Hindlimb muscle (tissue), 1 donor: ENCODE results near the gene SLC38A9. TPM values are rescaled to one million over a fixed set of nuclear protein-coding genes. Genes with fewer than 3 reads are reported as not detected.

Source experiments
- DNase-seq: peaks from one replicate; pipeline ENCODE4 v3.0.0-alpha.2; 2013
- polyA plus RNA-seq: library from polyadenylated mRNA; unstranded; fragments of 120-200 nt; gene quantifications from one replicate; pipeline ENCODE4 v1.2.1, GENCODE V29; 2013; ENCODE audit not compliant: insufficient read length

The SLC38A9 gene
- polyA plus RNA-seq, 1 donor, result 13.0 TPM

GRCh38 chr5:55649963-55650362 lies 62.2 kb downstream of the SLC38A9 start:
- no peak for DNase-seq

DNA sequence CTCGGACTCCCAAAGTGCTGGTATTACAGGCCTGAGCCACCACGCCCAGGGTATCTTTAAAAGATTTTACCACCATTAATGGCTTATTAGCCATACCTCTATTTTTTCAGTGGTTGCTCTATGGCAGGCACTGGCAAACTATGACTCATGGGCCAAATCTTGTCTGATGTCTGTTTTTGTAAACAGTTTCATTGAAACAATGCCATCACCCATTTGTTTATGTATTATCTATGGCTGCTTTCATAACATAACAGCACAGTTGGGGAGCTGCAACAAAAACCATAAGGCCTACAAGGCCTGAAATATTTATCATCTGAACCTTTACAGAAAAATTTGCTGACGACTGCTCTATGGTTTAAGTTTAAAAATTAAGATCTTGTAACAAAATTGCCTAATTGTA lies 66.8 kb downstream of the SLC38A9 start:
- DNase-seq, result no peak

- no peak for DNase-seq
Observed at GRCh38 chr5:55638455-55638854, 73.7 kb downstream of the SLC38A9 start.

DNA sequence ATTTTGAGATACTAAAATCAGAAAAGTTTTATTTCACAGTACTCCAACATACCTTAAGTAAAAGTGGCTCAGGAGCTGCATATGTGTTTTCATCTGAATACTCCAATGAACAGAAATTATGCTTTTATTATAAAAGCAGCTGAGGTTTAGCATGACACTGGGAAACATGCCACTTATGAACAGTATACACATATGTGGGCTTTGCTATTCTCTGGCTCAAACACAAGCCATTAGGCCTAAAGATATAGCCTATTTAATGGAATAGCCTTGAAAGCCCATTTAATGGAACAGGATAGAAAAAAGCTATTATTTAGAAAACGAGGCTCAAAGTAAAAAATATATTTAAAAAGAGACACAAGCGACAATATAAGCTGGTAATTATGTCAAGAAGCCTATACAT lies 74.1 kb downstream of the SLC38A9 start:
- DNase-seq, result no peak

DNA sequence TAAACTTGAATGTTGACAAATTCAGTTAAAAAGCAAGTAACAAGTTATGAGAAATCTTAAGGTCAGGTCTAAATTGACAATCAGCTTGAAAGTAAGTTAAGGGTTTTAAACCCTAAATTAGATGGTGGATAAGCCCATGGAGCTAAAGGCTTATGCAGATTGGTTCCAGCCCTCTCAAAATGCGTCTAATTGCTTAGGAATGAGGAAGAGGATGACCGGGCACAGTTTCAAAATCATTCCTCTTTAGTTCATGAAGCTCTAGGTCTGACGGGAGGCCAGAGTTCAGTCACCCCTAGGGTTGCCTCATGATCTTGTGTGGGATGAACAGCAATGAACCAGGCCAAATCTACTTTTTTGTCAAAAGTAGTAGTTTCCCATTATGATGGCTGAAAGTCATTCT lies 75.4 kb downstream of the SLC38A9 start:
- no peak for DNase-seq

DNA sequence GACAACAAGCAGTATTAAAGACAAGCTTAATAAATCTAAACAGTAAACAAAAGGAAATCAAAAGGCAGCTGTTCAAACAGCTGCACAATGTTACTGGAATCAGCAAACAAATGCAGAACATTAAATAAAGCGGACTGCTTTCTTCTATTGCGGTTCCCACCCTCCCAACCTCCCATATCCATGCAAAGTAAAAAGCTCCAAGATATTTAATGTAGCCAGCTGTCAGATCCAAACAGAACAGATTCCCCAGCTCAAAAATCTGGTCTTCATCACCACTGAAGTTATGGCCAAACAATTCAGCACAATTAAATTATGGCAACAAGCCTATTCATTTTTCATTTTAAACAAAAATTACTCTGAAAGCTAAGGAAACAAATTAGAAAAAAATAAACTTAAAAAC lies 75.9 kb downstream of the SLC38A9 start:
- DNase-seq, result peak; percentile 74

- DNase-seq, result no peak
Observed at GRCh38 chr5:55634866-55635265, 77.3 kb downstream of the SLC38A9 start.

- no peak for DNase-seq
Observed at GRCh38 chr5:55634209-55634805, 77.8 kb downstream of the SLC38A9 start.

- DNase-seq, result no peak
Observed at GRCh38 chr5:55633574-55634208, 78.4 kb downstream of the SLC38A9 start.

DNA sequence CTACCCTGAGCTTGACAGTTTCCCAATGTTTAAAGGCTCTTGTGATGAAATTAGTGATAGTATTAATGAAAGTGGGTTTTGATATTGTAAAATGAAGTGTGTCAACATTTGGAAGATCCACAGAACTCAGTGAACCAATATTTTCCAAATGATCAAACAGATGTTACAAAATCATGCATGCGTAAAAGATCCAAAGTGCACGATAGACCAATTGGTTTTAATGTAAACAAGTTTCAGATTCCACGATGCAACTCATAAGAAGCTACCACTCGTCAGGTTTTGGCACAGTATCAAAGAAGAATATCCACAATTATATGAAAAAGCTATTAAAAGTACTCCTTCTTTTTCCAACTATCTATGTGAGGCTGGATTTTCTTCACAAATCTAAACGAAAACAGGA lies 82.3 kb downstream of the SLC38A9 start:
- DNase-seq, result no peak

- no peak for DNase-seq
Observed at GRCh38 chr5:55626790-55627189, 85.3 kb downstream of the SLC38A9 start.

DNA sequence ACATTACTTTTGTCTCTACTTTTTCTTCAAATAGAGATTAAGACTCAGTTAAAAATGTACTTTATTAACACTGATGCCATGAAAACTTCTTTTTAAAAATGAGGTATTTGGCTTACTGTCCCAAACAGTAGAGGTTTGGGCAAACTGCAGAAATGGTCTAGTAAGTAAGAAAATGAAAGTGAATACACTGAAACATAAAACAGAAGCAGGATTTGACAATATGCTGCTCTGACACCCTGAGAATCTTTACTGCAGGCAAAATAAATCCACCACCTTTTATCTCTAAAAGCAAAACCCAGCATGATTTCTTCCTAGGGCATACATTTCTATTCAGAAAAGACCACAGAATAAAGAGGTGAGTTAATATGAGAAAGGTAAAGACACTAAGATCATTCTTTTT lies 86.2 kb downstream of the SLC38A9 start:
- DNase-seq, result no peak

DNA sequence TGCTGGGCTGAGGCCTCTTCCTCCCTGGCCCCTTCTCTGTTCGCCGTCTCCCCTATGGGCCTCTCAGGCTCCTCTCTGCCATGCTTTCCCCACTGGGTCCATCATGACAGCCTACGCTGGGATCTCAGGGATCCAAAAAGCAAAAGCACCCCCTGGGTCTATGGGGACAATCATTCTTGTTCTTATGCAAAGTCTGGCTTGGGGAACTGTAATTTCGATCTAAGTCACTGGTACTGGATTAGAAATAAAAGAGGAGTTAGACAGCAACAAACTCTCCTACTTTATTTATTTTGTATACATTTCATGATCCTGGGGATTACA lies 86.6 kb downstream of the SLC38A9 start:
- DNase-seq, result no peak

DNA sequence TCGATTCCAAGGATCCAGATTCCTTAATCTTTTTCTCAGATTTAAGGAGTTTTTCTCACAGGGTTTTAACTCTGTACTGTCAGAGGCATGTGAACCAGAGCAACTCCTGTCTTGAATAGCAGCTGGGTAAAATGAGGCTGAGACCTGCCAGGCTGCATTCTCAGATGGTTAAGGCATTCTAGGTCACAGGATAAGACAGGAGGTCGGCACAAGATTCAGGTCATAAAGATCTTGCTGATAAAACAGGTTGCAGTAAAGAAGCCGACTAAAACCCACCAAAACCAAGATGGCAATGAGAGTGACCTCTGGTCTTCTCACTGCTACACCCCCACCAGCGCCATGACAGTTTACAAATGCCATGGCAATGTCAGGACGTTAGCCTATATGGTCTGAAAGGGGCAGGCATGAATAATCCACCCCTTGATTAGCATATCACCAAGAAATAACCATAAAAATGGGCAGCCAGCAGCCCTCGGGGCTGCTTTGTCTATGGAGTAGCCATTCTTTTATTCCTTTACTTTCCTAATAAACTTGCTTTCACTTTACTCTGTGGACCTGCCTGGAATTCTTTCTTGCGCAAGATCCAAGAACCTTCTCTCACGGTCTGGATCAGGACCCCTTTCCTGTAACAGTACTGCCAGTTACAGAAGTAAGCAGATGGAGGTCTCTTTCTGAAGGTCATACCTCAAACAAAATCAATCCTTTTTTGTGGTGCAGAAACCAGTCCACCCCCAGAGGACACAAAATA lies 87.1 kb downstream of the SLC38A9 start:
- DNase-seq, result no peak

DNA sequence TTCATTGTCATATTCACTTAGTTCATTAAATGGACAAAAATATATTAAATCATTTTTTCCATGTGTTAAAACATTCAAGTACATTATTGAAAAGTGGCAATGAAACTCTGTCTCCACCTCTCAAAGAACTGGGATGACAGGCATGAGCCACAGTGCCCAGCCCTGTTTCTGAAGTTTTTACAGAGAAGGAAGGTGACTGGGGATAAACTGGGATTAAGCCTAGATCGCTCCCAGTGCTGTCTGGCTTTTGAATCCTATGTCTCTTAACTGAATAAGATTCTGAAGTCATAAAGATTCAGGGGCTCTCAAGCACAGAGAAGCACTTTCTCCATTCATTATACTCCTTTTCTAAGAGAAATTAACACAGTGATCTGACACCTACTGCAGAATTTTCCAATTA lies 88.3 kb downstream of the SLC38A9 start:
- no peak for DNase-seq

DNA sequence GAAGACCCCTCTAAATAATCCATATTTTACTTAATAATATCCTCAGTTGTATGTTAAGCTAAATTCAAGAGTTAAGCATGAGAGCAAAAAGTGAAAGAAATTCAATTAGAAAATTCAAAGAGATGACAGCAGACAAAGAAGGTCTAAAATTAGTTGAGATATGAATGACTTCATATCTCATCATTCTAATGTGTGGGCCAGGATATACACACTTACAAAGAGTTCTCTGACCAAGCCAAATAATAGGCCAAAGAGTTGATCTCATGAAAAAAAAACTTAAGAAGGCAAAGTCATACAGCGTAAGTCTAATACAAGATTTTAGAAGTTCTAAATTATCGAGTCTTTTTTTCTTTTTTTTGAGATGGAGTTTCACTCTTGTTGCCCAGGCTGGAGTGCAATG lies 89.7 kb downstream of the SLC38A9 start:
- no peak for DNase-seq

GRCh38 chr5:55621229-55621628 lies 90.9 kb downstream of the SLC38A9 start:
- DNase-seq, result no peak

GRCh38 chr5:55620766-55621160 lies 91.4 kb downstream of the SLC38A9 start:
- no peak for DNase-seq

DNA sequence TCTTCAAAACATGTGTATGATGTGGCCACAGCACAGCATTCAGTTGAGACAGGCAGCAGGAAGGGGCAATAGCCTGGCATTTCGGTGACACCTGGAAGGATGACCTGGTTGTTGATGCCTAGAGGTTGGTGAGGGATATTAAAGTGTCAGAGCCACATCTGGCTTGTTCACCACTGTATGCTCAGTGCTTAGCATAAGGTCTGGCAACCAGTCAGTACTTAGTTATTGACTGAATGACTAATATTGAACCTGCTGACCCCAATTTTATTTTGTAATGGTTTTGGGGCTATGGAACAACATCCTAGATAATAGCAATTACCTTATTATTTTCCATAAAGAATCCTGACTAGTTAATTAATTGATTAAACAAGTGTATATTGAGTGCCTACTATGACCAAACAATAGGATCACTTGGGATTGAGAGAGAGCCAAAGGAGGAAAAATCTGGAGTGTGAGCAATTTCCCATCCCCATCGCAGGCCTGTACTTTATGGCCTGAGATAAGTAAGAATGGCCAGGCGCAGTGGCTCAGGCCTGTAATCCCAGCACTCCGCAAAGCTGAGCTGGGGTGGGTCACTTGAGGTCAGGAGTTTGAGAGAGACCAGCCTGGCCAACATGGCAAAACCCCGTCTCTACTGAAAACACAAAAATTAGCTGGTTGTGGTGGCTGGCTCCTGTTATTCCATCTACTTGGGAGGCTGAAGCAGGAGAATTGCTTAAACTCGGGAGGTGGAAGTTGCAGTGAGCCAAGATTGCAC lies 91.9 kb downstream of the SLC38A9 start:
- no peak for DNase-seq

- no peak for DNase-seq
Observed at GRCh38 chr5:55618318-55618717, 93.8 kb downstream of the SLC38A9 start.

GRCh38 chr5:55613112-55613868 lies 98.8 kb downstream of the SLC38A9 start:
- DNase-seq, result no peak

DNA sequence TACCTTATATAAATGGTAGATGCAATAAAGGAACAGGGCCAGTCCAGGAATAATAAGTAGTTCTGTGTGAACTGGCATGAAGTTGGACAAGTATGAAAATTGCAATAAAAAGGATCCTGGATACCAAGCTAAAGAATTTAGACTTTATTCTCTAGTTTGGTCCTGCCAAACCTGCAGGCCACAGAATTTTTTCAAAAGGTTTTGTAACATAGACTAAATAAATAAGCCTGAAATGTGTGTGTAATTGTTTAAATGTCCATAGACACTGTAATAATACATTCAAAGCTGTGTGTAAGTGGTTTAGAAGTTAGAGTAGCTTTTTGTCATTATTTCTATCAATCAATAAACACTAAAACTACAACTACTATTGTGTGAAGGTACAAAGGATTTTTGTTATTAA lies 101.6 kb downstream of the SLC38A9 start:
- no peak for DNase-seq

DNA sequence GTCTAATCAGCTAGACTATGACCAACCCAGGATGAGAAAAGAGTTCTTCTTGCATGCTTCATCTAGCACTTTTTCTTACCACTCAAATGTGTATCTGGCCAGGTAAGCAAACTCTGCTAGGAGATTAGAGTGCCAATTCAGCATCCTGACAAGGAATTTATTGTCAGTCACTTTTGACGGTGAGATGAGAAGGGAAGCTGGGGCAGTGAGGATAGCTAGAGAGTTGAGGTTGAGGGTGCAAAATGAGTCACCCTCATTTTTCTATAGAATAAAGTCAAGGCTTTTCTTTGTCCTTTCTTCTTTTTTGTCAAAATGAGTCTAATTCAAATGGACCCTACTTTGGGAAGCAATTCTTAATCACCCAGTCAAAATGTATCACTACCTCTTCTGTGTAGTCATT lies 102.7 kb downstream of the SLC38A9 start:
- DNase-seq, result no peak
